HG03442 (cell line): ENCODE results near the gene TANK.
"Not testable (repeated sequence)": the region's sequence is repeated elsewhere in the genome, so short reads cannot be mapped to it uniquely, and the experiment has no call there.

Source experiments
- ATAC-seq: cut with Tn5 transposase; IDR thresholded peaks from one replicate; pipeline ENCODE4 v1.9.1; 2021; ENCODE audit warnings: mild to moderate bottlenecking, moderate library complexity; ENCODE audit not compliant: unreplicated experiment

Gene TANK

GRCh38 chr2:161166538-161167409, 6.5 kb downstream of the TANK start:
- peak; percentile 86 for ATAC-seq

- no peak for ATAC-seq
These were observed 9.1 kb downstream of the TANK start for GRCh38 chr2:161169335-161169734.

- ATAC-seq = no peak
These were observed 10.1 kb downstream of the TANK start for GRCh38 chr2:161170377-161170776.

- ATAC-seq = no peak
These were observed 11.0 kb downstream of the TANK start for GRCh38 chr2:161170958-161171932.

GRCh38 chr2:161172901-161173540, 12.8 kb downstream of the TANK start:
- peak; percentile 73 for ATAC-seq

GRCh38 chr2:161173541-161174194, 13.4 kb downstream of the TANK start:
- ATAC-seq = peak; percentile 20

DNA sequence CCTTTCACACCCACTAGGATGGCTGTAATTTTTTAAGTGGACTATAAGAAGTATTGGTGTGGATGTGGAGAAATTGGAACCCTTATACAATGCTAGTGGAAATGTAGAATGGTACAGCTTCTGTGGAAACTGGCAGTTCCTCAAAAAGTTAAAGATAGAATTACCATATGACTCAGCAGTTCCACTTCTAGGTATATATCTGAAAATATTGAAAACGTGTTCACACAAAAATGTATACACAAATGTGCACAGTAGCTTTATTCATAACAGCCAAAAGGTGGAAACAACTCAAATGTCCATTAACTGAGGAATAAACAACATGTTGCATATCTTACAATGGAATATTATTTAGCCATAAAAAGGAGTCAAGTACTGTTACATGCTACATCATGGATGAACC, 17.7 kb downstream of the TANK start:
- ATAC-seq = no peak

DNA sequence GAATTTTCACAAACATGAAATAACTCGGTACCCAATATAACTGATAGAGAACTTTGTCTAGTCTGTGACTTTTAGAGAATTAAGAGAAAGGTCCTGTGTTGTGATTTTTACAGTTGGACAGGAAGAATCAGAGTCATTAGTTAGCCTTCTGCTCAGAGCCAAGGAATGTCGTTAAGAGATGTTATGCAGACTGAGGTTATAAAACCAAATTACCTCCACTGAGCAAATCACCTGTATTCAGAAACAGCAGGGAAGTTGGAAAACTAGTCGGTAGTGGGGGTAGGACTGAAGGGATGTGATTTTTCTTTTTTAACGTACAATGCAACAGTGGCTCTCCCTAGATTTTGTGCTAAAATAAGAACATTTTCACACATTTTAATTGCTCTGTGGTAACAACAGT, 18.5 kb downstream of the TANK start:
- no peak for ATAC-seq

- ATAC-seq = no peak
These were observed 29.8 kb downstream of the TANK start for GRCh38 chr2:161190050-161190449.

DNA sequence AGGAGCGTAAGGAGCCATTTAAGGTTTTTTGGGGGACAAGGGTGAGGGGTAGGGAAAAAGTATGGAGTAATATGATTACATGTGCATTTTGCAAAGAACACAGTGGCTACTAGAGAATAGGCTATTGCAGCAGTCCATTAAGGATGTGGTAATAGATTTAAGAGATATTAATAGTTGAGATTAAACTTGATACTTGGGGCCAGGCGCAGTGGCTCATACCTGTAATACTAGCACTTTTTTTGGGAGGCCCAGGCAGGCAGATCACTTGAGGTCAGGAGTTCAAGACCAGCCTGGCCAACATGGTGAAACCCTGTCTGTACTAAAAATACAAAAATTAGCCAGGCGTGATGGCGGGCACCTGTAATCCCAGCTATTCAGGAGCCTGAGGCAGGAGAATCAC, 35.4 kb downstream of the TANK start:
- not testable (repeated sequence) for ATAC-seq

DNA sequence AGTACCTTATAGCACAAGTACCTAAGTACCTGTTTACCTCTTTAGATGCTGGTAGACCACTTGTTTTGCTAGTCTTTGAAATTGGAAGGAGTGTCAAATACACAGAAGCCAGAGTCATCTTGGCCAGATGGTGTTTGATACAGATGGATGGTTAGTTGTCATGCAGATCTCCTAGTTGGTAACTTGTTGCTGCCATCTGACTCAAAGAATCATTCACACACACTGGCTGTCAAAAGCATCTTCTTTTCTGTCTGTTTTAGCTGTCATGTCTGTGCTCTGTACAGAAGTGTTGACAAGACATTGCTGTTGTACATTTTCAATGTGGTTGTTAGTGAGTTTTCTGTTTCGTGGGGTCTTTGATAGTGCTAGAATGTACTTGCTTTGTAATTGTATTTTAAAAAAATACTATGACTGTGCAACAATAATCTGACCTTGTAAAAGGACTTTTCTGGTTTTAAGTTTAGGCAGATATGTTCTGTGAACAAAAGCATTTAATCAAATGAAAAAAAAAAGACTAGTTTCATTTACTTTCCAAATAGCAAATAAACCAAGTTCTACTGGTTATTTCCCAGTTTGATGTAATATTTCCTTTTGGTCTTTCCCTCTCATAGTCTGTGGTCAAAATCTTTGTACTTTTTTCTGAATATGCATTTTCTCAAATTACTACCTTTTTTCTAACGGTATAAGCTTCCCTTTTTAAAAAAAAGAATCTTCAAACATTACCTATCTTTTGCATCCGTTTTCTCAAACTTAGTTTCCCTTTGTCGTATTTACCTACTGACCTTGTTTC, 39.9 kb downstream of the TANK start:
- peak; percentile 75 for ATAC-seq

DNA sequence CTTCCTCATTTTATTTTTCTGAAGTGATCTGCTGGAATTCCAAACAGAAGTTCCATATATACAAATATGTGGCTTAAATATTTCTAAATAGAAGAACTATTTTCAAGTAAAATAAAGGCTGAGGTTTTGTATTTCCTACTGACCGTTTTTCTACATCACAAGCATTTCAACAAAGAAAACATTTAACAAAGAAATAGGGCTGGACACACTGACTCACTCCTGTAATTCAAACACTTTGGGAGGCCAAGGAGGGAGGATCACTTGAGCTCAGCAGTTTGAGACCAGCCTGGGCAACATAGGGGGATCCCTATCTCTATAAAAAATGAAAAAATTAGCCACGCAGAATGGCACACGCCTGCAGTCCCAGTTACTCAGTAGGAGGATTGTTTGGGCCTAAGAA, 44.6 kb downstream of the TANK start:
- ATAC-seq = no peak

DNA sequence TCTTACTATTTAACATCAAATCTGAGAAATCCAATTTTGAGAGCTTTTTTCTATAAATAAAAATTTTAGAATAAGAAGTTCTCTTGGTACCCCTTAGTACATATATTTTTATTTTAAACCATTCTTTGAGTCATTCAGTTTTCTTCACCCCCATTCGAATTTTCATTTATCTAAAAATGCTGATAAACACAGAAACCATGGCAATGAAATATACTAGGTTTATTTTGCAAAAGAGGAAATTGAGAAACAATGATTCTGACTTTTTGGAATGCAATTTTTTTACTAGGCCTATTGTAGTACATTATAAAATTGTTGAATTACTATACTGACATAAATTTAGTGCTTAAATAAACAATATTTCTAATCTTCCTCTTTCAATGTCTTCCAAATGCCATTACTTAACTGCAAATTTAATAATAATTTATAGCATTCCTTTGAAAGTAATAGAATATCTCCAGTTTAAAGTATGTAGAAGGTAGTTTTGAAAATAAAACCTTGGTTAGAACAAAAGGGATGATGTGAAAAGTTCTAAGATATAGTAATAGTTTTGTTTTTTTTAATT, 46.3 kb downstream of the TANK start:
- no peak for ATAC-seq

- ATAC-seq = no peak
These were observed 47.7 kb downstream of the TANK start for GRCh38 chr2:161207941-161208340.

DNA sequence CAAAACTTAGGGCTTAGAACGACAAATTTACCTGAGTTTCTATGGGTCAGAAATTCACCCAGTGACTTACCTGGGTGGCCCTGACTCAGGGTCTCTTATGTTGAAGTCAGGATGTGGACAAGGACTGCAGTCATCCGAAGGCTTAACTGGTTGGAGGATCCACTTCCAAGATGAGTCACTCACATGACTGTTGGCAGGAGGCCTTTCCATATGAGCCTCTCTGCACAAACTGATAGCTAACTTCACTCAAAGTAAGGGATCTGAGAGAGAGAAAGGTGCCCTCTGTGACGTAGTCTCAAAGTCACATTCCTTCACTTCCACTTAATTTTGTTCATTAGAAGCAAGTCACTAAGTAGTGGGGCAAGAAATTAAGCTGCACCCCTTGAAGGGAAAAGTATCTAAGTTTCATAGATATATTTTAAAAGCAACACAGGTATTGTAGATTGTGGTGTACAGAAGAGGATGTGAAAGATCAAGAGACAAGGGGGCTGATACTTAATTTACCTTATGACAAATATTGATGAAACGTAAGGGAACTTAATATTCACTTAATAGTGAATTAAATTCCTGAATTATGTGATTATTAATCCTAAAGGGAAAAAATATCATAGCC, 48.4 kb downstream of the TANK start:
- peak; percentile 71 for ATAC-seq

- no peak for ATAC-seq
These were observed 49.7 kb downstream of the TANK start for GRCh38 chr2:161209902-161210301.

GRCh38 chr2:161217597-161218185, 57.5 kb downstream of the TANK start:
- no peak for ATAC-seq

- ATAC-seq = no peak
These were observed 59.0 kb downstream of the TANK start for GRCh38 chr2:161219211-161219610.
